GM12873 (cell line): Measurements from ENCODE around the gene PPP1R3D.

ENCODE experiments used
- CTCF ChIP-seq: IDR thresholded peaks from 2 replicates; pipeline ENCODE4 v1.5.1; 2012; ENCODE audit warnings: low read depth, mild to moderate bottlenecking, moderate library complexity, low read length, control low read depth; ENCODE audit not compliant: insufficient read depth; ENCODE audit errors: missing control alignments

PPP1R3D gene

GRCh38 chr20:59911041-59911440, 29.1 kb downstream of the PPP1R3D start:
- TF ChIP-seq CTCF, result no peak

- TF ChIP-seq CTCF, result no peak
These were observed 31.2 kb downstream of the PPP1R3D start for GRCh38 chr20:59908855-59909254.

- TF ChIP-seq CTCF, result no peak
These were observed 36.5 kb downstream of the PPP1R3D start for GRCh38 chr20:59903621-59904020.

- no peak for TF ChIP-seq CTCF
These were observed 37.6 kb downstream of the PPP1R3D start for GRCh38 chr20:59902470-59902869.

- no peak for TF ChIP-seq CTCF
These were observed 44.2 kb downstream of the PPP1R3D start for GRCh38 chr20:59895908-59896307.

GRCh38 chr20:59891581-59891980, 48.5 kb downstream of the PPP1R3D start:
- TF ChIP-seq CTCF, result no peak

- TF ChIP-seq CTCF, result no peak
These were observed 52.1 kb downstream of the PPP1R3D start for GRCh38 chr20:59888050-59888449.
